Measurements from ENCODE around the gene OR51B5.

- TF ChIP-seq EP300 (conservative IDR thresholded peaks at IDR 0.05; ENCODE audit: poor library complexity, severe bottlenecking) (no peak), RAD21 (conservative IDR thresholded peaks at IDR 0.05) (no peak), CTCF (IDR thresholded peaks at IDR 0.05; ENCODE audit: poor library complexity, severe bottlenecking) (no peak)
Observed at GRCh38 chr11:5390210-5390609, 46.9 kb upstream of the OR51B5 start.

Measured in neural cell (in vitro differentiated cells).